Stimulated activated CD8-positive, alpha-beta memory T cell treated with anti-CD3 and anti-CD28 coated beads, Interleukin-12 subunit alpha, Interleukin-12 subunit beta, amount 100 ng/mL, for 4 hours (primary cell): ENCODE results near the gene TTC9C.
"Not testable (repeated sequence)": the region's sequence is repeated elsewhere in the genome, so short reads cannot be mapped to it uniquely, and the experiment has no call there.

Experiments used
- DNase-seq: peaks from one replicate; pipeline ENCODE4 v3.0.0-alpha.2; 2020; ENCODE audit warnings: low read depth

Gene TTC9C

DNA sequence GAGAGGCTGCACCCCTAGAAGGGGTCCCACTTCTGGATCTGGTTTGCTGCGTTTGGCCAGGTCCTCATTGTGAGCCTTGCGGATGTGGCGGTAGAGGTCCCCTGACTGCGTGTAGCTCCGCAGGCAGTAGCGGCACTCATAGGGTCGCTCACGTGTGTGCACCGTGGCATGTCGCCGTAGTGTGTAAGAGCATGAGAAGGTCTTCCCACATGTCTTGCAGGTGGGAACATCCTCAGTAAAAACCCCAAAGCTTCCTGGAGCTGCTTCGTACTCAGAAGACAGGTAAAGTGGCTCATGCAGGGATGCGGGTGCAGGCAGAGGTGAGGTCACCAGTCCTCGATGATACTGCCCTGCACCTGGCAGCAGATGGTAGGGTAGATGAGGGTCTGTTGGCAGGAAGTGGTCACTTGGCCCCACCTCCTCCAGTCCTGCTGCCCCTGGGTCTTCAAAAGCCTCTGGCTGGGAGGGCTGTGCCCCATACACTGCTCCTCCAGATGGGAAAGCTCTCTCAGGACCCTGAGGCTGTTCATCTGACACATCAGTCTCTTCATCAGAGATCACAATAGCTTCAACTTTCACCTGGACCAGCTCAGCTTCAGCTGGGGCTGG is 24.0 kb downstream of the TTC9C start:
- no peak for DNase-seq

DNA sequence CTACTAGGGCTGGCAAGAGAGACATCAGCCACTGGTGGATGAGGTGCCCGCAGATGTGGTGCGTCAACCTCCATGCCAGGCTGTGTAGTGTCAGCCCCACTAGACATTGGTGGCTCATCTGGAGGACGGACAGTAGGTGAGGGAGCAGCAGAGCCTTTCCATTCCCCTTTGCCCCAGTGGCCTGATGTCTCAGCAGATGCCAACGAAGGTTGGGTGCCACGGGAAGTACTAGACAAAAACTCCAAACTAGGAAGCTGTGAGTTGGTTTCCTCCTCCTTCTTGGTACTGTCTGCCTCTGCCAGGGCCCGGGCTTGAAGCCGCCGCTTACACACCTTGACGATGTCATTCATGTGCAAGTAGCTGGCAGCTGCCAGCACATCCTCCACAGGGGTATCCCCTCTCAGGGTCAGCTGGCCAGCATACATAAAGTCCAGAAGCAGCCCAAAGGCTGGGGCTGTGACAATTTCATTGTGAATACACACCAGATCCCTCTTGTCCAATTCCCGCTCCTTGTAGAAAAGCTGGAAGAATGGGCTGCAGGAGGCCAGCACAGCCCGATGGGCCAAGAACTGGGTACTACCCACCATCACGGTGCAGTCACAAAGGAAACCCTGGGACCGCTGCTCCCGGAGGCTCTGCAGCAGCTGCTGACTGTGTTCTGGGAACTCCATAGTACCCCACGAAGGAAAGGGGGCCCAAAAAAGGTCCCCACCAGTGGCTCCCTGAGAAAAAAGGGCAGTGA is 24.9 kb downstream of the TTC9C start:
- no peak for DNase-seq

DNA sequence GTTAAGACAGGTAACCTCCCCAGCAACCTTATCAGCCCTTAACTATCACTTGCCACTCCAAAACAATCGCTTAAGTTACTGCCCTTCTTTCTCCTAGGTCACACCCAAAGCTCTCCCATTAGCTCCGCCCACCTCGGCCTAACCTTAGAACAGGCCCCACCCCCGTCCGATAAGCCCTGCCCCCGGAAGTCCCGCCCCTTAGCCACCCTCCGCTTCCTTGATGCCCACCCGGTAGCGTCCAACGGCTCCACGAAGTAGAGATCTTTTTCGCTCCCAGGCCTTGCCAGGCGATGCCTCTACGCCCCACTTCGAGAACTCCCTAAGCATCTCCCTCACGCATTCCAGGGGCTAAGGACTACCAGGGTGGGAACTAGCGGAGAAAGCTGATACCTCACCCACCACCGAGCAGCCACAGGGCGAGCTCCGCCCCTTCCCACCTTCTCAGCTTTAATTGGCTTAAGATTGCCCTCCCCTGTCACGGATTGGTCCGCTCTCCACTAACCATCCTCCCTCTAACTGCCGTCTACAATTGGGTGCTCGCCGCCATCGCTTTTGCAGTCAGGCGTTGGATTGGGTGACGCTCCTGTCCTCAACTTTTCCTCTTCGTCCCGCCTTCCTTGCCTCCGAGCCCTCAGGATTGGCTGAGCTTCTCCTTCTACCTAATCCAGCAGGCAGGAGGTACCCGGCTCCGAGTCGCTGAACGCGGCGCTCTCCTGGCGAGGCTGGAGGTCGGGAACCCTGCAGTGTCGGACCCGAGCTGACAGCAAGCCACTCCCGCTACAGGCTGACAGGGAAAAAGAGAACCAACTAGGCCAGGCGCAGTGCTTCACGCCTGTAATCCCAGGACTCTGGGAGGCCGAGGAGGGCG is 25.7 kb downstream of the TTC9C start, which contains the start of gene ZBTB3:
Gene ZBTB3 (minus strand): TSS at position 425 of the 868 bp plus-strand sequence. CDS start 496 bp downstream, outside the sequence.
- DNase-seq = peak; percentile 89

DNA sequence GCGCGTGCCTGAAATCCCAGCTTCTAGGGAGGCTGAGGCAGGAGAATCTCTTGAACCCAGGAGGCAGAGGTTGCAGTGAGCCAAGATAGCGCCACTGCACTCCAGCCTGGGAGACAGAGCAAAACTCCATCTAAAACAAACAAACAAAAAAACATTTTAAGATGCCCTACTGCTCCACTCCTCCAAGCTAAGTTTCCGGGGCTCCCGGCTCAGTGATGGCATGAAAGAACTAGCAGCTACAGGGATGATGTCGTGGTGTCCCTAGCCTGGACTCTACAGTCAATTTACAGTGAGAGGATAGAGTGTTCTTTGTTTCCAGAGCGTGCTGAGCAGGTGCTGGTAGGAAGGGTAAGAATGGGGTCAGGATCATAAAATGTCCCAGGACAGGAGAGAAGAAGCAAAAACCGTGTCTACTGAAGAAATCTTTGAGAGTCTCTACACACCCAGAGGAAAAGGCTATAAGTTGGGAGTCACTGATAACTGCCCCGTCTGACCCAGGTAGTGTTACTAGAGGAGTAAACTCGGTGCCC is 26.9 kb downstream of the TTC9C start:
- DNase-seq = no peak

DNA sequence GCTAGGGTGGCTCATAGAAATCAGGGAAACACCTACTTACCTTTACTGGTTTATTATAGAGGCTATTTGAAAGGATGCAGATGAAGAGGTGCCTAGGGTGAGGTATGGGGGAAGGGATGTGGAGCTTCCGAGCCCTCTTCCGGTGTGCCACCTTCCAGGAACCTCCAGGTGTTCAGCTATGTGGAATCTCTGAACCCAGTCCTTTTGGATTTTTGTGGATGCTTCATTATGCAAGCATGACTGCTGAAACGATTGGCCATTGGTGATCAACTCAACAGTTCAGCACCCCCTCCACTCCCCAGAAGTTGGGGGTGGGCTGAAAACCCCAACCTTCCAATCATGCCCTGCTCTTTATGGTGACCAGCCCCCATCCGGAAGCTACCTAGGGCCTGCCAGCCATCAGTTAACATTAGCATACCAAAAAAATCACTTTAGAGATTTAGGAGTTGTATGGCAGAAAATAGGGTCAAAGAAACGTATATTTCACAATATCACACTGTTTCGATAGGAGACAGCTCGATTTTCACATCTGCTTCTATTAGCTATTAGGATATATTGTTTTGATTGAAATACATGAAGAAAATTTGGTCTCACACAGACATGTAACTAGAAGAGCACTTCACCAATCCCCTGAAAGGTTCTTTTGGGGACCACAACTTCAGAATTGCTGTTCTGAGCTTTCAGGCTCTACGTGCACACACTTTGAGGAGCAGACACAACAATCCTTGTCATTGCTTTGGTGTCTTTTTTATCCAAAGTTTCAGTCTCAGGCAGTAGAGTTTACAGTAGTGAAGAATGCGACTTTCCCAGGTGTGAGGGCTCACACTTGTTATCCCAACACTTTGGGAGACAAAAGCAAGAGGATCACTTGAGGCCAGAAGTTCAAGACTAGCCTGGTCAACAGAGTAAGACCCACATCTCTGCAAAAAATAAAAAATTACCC is 29.8 kb downstream of the TTC9C start:
- no peak for DNase-seq

DNA sequence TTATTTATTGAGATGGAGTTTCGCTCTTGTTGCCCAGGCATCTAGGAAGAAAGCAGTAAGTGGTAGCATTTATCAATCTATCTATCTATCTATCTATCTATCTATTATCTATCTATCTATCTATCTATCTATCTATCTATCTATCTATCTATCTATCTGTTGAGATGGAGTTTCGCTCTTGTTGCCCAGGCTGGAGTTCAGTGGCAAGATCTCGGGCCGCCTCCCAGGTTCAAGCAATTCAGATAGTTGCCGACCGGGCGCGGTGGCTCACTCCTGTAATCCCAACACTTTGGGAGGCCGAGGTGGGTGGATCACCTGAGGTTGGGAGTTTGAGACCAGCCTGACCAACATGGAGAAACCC is 32.6 kb downstream of the TTC9C start:
- not testable (repeated sequence) for DNase-seq

DNA sequence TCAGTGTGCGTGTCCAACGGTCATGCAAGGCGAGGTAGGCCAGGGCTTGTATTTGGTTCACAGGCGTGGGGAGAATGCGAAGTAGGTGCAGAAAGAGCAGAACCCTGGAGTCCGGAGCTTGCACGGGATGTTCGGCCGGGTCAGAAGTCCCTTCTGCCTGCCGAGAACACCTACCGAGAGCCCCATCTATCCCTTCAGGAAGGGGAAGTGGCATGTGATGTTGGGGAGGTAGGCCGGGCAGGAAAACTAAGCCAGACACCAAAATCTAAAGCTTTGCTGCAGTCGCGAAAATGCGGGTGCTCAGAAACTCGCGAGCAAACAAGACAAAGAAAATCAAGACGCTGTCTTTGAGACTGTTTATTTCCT is 42.5 kb downstream of the TTC9C start:
- no peak for DNase-seq

DNA sequence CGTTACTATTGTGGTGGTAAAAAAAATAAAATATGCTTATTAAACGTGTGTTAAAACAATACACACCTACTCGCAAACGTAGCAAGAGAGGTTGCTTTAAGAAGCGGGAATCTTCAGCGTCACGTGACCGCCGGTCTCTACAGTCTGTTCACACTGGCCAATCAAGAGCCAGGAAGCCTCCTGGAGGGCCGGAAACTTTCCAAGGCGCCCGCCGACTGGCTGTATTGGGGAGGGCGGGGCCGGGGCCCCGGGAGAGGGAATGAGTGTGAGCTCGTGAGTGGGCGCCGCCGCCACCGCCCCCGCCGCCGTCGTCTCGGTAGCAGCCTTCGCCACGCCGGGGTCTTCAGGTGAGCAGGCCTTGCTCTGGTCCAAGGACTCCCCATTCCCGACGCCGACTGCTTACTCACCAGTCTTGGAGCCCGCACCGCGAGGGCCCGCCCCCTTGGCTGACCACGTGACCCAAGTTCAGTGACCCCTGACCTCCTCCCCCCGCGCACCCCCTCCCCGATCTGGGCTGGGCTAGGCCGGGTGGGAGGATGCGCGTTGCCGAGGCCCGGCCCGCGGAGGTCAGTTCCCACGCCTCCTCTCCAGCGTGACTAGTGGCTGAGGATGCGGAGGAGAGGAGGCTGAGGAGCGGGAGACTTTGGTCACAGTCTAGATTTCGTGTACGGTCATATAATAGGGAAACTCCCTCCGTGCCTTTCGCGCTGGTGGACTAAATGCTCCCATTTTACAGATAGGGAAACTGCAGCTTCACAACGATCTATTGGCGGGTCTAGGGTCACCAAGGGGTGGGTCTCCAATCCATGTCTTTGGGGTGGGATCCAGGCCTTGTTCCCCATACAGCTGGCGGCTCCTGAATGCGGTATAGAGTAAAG is 43.1 kb downstream of the TTC9C start, which contains the start of gene TAF6L:
Gene TAF6L (plus strand): TSS at position 253 of the 878 bp plus-strand sequence. CDS start 4,388 bp downstream, outside the sequence.
- peak; percentile 85 for DNase-seq

DNA sequence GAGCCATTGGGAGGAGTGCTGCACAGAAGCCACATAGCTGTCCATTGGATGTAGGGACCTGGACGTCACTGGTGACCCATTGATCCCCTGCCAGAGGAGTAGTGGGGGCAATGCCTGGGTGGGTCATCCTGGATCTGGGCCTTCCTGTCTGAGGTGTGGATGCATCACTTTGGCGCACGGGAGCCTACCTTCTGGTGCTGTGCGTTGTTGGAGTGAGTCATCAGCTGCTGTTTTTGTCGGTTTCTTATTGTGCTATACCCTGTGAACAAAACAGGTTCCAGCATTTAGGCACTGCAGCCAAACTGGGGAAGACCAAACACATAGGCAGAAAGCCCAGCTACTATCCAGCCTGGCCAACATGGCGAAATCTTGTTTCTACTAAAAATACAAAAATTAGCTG is 46.1 kb downstream of the TTC9C start:
- DNase-seq = no peak

DNA sequence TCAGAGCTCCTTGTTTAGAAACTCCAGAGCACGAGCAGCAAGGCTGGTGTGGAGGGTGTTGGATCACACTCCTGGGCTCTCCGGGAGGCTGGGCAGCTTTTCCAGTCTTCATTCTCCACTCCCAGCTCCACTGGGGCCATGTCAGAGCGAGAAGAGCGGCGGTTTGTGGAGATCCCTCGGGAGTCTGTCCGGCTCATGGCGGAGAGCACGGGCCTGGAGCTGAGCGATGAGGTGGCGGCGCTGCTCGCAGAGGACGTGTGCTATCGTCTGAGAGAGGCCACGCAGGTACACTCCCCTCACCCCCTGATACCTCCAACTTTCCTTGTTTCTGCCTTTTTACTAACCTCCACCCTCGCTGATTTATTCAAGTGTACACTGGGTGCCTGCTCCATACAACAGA is 47.4 kb downstream of the TTC9C start:
- no peak for DNase-seq

DNA sequence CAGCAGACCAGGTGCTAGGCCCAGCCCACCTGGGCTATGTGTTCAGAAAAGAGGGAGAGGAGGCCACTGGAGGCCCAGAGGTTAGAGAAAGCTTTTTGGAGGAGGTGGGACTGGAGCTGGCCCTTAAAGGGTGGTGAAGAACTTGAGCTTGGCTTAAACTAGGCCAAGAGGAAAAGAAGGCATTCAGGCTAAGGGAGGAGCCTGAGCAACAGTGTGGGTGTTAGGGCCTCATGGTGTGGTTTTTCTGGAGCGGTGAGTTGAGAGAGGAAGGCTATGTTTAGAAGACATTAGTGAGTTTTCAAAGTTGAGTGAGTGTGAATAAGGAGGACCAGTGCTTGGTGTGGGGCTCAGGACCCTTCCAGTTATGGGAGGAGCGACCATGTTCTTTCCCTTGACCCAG is 49.1 kb downstream of the TTC9C start:
- no peak for DNase-seq

DNA sequence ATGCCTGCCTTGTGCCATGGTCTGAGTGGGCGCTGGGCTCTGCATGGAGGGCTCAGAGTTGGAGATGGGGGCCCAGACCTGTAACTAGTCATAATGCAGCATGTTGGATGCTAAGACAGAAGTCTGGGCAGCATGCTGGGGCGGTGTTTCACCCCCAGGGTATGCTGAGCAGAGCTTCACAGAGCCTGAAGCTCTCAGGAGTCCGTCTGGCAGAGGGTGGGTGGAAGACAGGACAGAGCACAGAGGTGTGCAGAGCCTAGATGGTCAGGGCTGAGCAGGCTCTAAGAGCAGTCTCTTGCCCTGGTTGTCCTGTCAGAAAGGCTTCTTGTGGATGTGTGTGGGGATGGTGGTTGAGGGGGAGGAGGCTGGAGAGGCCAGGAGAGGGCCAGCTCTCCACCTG is 50.2 kb downstream of the TTC9C start:
- DNase-seq = no peak

DNA sequence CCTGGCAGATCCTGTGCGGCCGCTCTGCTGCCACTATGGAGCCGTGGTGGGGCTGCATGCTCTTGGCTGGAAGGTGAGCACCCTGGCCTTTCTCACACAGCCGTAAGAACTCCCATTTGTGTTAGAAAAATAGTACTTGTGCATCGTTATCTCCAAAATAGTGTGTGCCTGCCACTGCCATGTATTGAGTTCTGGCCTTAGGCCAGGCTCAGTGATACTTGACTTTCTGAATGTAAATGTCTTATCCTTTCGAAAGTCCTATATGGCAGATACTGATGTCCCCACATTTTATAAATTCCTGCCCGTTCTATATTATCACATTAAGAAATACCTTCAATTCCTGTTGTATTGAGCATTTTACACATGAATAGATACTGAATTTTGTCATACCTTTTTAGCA is 54.5 kb downstream of the TTC9C start:
- no peak for DNase-seq

DNA sequence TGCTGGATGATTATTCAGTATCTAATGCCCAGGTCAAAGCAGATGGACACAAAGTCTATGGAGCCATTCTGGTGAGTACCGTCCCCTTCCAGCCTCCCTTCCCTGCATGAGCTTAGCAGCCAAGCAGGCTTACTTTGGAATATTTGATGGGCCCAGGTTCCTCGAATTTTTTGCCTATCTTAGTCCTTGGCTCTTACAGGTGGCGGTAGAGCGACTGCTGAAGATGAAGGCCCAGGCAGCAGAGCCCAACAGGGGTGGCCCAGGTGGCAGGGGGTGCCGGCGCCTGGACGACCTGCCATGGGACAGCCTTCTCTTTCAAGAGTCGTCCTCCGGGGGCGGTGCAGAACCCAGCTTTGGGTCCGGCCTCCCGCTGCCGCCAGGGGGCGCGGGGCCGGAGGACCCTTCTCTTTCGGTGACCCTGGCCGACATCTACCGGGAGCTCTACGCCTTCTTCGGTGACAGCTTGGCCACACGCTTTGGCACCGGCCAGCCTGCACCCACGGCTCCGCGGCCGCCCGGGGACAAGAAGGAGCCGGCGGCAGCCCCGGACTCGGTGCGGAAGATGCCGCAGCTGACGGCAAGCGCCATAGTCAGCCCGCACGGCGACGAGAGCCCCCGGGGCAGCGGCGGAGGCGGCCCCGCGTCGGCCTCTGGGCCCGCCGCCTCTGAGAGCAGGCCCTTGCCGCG is 58.2 kb downstream of the TTC9C start:
- peak; percentile 70 for DNase-seq

DNA sequence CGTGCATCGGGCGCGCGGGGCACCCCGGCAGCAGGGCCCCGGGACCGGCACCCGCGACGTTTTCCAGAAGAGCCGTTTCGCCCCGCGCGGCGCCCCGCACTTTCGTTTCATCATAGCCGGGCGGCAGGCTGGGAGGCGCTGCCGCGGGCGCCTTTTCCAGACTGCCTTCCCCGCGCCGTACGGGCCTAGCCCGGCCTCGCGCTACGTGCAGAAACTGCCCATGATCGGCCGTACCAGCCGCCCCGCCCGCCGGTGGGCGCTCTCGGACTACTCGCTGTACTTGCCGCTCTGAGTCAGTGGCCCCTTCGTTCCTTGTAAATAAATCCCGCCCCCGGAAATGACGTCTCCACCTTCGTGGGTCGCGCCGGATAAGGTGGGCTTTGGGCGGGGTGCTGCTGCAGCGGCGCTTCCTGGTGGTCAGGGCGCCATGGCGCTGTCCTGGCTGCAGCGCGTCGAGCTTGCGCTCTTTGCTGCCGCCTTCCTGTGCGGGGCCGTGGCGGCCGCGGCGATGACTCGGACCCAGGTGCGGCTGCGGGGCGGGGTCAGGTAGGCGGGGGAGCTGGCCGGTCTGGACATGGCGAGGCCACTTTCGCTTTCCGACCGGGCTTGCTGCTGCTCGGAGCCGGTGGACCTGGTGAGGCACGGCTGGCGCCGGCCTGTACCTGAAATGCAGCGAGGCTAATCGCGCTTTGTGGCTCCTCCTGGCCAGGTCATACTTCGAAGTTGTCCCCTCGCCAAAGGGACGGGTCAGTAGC is 58.9 kb downstream of the TTC9C start, which contains the start of gene TMEM179B:
Gene TMEM179B (plus strand): TSS at position 398 of the 755 bp plus-strand sequence. CDS start 30 bp downstream, at position 428.
- peak; percentile 94 for DNase-seq
